NT2/D1 (cell line): ENCODE measurements around the gene AQP11.

ENCODE experiments used
- DNase-seq: peaks from one replicate; pipeline ENCODE4 v3.0.0-alpha.2; 2011; ENCODE audit warnings: low read depth, low spot score
- H3K27me3 ChIP-seq: 2 replicates; pipeline ENCODE4 v1.6.0; 2011; ENCODE audit warnings: mild to moderate bottlenecking; ENCODE audit not compliant: insufficient read length, insufficient read depth
- H3K36me3 ChIP-seq: 2 replicates; pipeline ENCODE4 v1.6.1; 2011; ENCODE audit warnings: mild to moderate bottlenecking, low read length, mixed read lengths; ENCODE audit not compliant: insufficient read depth, insufficient read length
- H3K4me1 ChIP-seq: 2 replicates; pipeline ENCODE4 v1.5.1; 2011; ENCODE audit not compliant: insufficient read depth, insufficient read length
- H3K4me3 ChIP-seq: 2 replicates; pipeline ENCODE4 v1.5.1; 2011; ENCODE audit warnings: low read depth; ENCODE audit not compliant: insufficient read length
- H3K9ac ChIP-seq: 2 replicates; pipeline ENCODE4 v1.6.0; 2011; ENCODE audit warnings: low read depth; ENCODE audit not compliant: insufficient read length
- H3K9me3 ChIP-seq: 2 replicates; pipeline ENCODE4 v1.5.1; 2011; ENCODE audit warnings: mild to moderate bottlenecking, low read length; ENCODE audit not compliant: insufficient read depth
- SUZ12 ChIP-seq: IDR thresholded peaks from 2 replicates; pipeline ENCODE4 v1.6.1; 2011; ENCODE audit not compliant: insufficient read length, insufficient read depth; ENCODE audit errors: extremely low read depth
- YY1 ChIP-seq: IDR thresholded peaks from 2 replicates; pipeline ENCODE4 v1.6.1; 2011; ENCODE audit not compliant: insufficient read length, insufficient read depth
- ZNF274 ChIP-seq: IDR thresholded peaks from 2 replicates; pipeline ENCODE4 v1.6.1; 2011; ENCODE audit warnings: mild to moderate bottlenecking, low read depth, low read length

Gene AQP11

DNA sequence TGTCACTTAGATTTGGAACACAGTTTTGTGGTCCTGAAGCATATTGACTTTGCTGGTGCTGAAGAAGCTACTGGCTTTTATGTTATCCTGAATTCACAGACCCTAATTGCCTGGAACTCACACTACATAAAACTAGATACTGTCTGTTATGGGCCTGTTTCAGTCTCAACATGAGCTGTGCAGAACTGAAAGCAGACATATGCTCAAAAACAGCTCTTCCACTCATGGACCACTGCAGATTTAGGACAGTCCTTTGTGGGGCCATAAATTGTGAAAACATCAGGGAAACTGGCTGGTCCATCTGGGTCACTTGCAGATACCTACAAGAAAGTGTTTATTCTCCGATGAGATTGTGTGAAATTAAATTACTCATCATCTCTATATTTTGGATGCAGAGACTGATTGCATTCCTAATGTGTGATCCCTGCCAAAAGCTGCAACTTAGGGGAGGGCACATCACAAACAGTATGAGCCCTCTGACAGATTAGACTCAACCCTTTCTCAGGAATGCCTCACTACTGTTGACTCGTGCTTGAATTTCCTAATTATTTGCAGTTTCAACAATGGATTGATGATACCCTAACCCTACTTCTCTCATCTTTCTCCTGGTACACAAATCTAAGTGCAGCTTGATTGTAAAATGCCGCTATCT lies 58.0 kb downstream of the AQP11 start:
- Histone ChIP-seq H3K4me3 (no peak overlapping the region), H3K9ac (no peak overlapping the region), H3K36me3 (no peaks in the 10 kb centered on the region), H3K27me3 (no peaks in the 10 kb centered on the region), H3K4me1 (no peaks in the 10 kb centered on the region), H3K9me3 (no peaks in the 10 kb centered on the region)
- TF ChIP-seq ZNF274, result no peak
- TF ChIP-seq YY1, result no peak
- TF ChIP-seq SUZ12, result no peak
- DNase-seq, result no peak

- Histone ChIP-seq H3K9me3 (no peaks in the 10 kb centered on the region), H3K27me3 (no peaks in the 10 kb centered on the region), H3K9ac (no peak overlapping the region), H3K36me3 (no peaks in the 10 kb centered on the region), H3K4me3 (no peak overlapping the region), H3K4me1 (no peaks in the 10 kb centered on the region)
- no peak for TF ChIP-seq ZNF274
- no peak for TF ChIP-seq YY1
- no peak for TF ChIP-seq SUZ12
- no peak for DNase-seq
Observed at GRCh38 chr11:77650123-77650522, 60.4 kb downstream of the AQP11 start.

GRCh38 chr11:77654770-77655434 lies 65.1 kb downstream of the AQP11 start:
- Histone ChIP-seq H3K4me1 (no peaks in the 10 kb centered on the region), H3K27me3 (no peaks in the 10 kb centered on the region), H3K9me3 (no peaks in the 10 kb centered on the region), H3K4me3 (no peak overlapping the region), H3K9ac (no peak overlapping the region), H3K36me3 (no peaks in the 10 kb centered on the region)
- no peak for TF ChIP-seq ZNF274
- no peak for TF ChIP-seq SUZ12
- TF ChIP-seq YY1, result no peak
- DNase-seq, result no peak

- no peaks in the 10 kb centered on the region for H3K9me3 ChIP-seq
- no peak for DNase-seq
- no peaks in the 10 kb centered on the region for H3K36me3 ChIP-seq
- H3K4me3 ChIP-seq, result no peak overlapping the region
- no peaks in the 10 kb centered on the region for H3K4me1 ChIP-seq
- TF ChIP-seq SUZ12 (no peak), YY1 (no peak), ZNF274 (no peak)
- H3K9ac ChIP-seq, result no peak overlapping the region
- no peaks in the 10 kb centered on the region for H3K27me3 ChIP-seq
Observed at GRCh38 chr11:77656362-77656761, 66.6 kb downstream of the AQP11 start.

DNA sequence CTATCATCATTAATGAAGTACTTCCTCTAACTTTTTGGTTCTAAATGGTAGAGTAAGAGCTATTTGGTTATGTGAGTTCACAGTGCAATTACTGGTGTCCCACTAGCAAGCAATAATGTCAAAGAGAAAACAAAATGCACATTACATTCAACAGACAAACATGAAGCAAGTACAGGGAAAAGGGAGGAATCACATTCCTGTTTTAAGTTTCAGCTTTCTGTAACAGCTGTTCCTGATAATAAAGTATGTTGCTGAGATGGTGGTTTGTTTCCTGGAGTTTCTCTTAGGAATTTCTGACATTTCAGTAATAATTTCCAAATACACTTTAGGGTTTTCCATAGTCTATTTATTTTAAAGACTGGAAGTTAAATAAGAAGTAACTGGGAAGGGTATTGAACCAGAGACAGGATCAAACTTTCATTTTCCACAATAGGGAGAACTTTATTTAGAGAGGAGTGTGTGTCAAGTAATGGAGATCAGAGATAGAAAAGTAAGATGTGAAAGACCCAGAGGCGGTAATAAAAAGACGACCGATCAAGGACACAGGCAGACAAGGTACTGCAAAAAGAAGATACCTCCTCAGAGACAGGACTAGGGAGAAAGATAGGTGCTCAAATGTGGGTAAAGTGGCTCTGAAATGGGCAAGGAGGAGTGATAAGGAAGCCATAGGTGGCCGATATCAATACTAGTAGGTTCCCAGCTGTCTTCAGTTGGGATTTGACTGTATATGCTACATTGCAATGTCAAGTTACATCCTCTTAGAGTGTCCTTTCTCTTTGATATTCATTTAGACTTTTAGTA lies 68.7 kb downstream of the AQP11 start:
- no peak for DNase-seq
- no peaks in the 10 kb centered on the region for H3K4me1 ChIP-seq
- H3K4me3 ChIP-seq, result no peak overlapping the region
- H3K36me3 ChIP-seq, result no peaks in the 10 kb centered on the region
- no peaks in the 10 kb centered on the region for H3K27me3 ChIP-seq
- no peaks in the 10 kb centered on the region for H3K9me3 ChIP-seq
- H3K9ac ChIP-seq, result no peak overlapping the region
- TF ChIP-seq SUZ12 (no peak), ZNF274 (no peak), YY1 (no peak)
